Ascending aorta (tissue), 2 donors: ENCODE data around the gene GDF10. TPM values are rescaled to one million over a fixed set of nuclear protein-coding genes. Genes with fewer than 3 reads are reported as not detected.

Experiments
- DNase-seq, 2 donors: peaks; one replicate each; pipeline ENCODE4 v3.0.0-alpha.2; 2019; ENCODE audit warnings: low spot score in 2 of 2
- H3K27ac ChIP-seq, 2 donors: fragments of 200-600 bp; sonication (generic); one replicate each; pipeline ENCODE4 v1.5.1; 2016 to 2017; ENCODE audit warnings: mild to moderate bottlenecking in 1 of 2
- H3K27me3 ChIP-seq: fragments of 200-600 bp; sonication (generic); one replicate; pipeline ENCODE4 v1.5.1; 2017
- H3K36me3 ChIP-seq, 2 donors: fragments of 200-600 bp; sonication (generic); one replicate each; pipeline ENCODE4 v1.5.1; 2016
- H3K4me1 ChIP-seq, 2 donors: fragments of 200-600 bp; sonication (generic); one replicate each; pipeline ENCODE4 v1.5.1; 2016 to 2017; ENCODE audit warnings: mild to moderate bottlenecking in 1 of 2
- H3K4me3 ChIP-seq, 2 donors: fragments of 200-600 bp; sonication (generic); one replicate each; pipeline ENCODE4 v1.5.1; 2016 to 2017; ENCODE audit warnings: mild to moderate bottlenecking in 1 of 2
- H3K9me3 ChIP-seq, 2 donors: fragments of 200-600 bp; sonication (generic); one replicate each; pipeline ENCODE4 v1.5.1; 2016
- CTCF ChIP-seq, 3 experiments: fragments of 200-600 bp in 2 of 3; fragments of 450-650 bp in 1 of 3; sonication (generic) in 2 of 3; IDR thresholded peaks; one replicate each; pipeline ENCODE4 v1.5.1; 2016 to 2019; ENCODE audit warnings: antibody characterized with exemption in 3 of 3, mild to moderate bottlenecking in 1 of 3, moderate library complexity in 1 of 3
- intact Hi-C: fragments of 100-400 bp; cut with DNase I; formaldehyde crosslinking; loops from one replicate; pipeline ENCODE4 v1.15.1; 2023
- total RNA-seq: library from RNA; depleted of rRNA; stranded (reverse); fragments of >200 nt; gene quantifications from one replicate; pipeline ENCODE4 v1.1.0, GENCODE V29; 2016

The GDF10 gene
- total RNA-seq, 1 donor from 2014 or later = 1.2 TPM

GRCh38 chr10:47326306-47326926 is 26.4 kb downstream of the GDF10 start:
- intact Hi-C loops = no loop called here
- Histone ChIP-seq H3K36me3 (no peaks in the 10 kb centered on the region), H3K4me1 (no peaks in the 10 kb centered on the region), H3K27me3 (no peaks in the 10 kb centered on the region), H3K27ac (no peak overlapping the region), H3K4me3 (no peak overlapping the region), H3K9me3 (no peaks in the 10 kb centered on the region)
- DNase-seq = peak in 1 of 2 donors; percentile 39
- TF ChIP-seq CTCF (IDR thresholded peaks at IDR 0.05) = no peak

GRCh38 chr10:47326927-47327330 is 26.9 kb downstream of the GDF10 start:
- no peaks in the 10 kb centered on the region for H3K27me3 ChIP-seq
- no peak for TF ChIP-seq CTCF (IDR thresholded peaks at IDR 0.05)
- no peak overlapping the region for H3K27ac ChIP-seq
- DNase-seq = peak in 1 of 2 donors; percentile 34
- no peaks in the 10 kb centered on the region for H3K4me1 ChIP-seq
- H3K4me3 ChIP-seq = no peak overlapping the region
- no peaks in the 10 kb centered on the region for H3K9me3 ChIP-seq
- intact Hi-C loops = no loop called here
- H3K36me3 ChIP-seq = no peaks in the 10 kb centered on the region

GRCh38 chr10:47329855-47330254 is 29.9 kb downstream of the GDF10 start:
- Histone ChIP-seq H3K9me3 (no peaks in the 10 kb centered on the region), H3K27ac (no peak overlapping the region), H3K36me3 (no peaks in the 10 kb centered on the region), H3K4me1 (no peaks in the 10 kb centered on the region), H3K27me3 (no peaks in the 10 kb centered on the region), H3K4me3 (no peak overlapping the region)
- intact Hi-C loops = no loop called here
- no peak for TF ChIP-seq CTCF (IDR thresholded peaks at IDR 0.05)
- DNase-seq = no peak

DNA sequence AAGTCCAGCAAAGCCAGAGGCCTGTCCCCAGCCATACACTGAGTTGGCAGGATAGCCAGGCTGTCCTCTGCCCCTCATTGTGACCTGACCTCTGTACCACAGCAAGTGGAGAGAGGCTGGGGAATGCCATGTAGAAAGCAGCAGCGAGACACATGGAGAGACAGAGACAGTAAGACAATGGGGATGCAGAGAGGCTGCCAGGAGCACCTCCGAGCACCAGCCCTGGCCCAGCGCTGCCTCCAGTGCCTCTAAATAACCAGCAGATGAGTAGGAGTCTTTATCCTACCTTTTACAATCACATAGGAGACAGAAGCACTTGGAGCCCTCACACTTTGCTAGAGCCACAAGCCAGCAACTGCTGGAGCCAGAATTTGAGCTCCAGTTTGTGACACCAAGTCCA is 30.4 kb downstream of the GDF10 start:
- no peak for DNase-seq
- Histone ChIP-seq H3K27me3 (no peaks in the 10 kb centered on the region), H3K4me1 (no peaks in the 10 kb centered on the region), H3K9me3 (no peaks in the 10 kb centered on the region), H3K27ac (no peak overlapping the region), H3K36me3 (no peaks in the 10 kb centered on the region), H3K4me3 (no peak overlapping the region)
- intact Hi-C loops = no loop called here
- TF ChIP-seq CTCF (IDR thresholded peaks at IDR 0.05) = no peak

GRCh38 chr10:47330804-47331203 is 30.8 kb downstream of the GDF10 start:
- no peaks in the 10 kb centered on the region for H3K9me3 ChIP-seq
- H3K36me3 ChIP-seq = no peaks in the 10 kb centered on the region
- intact Hi-C loops = no loop called here
- H3K4me1 ChIP-seq = no peaks in the 10 kb centered on the region
- no peak overlapping the region for H3K27ac ChIP-seq
- H3K27me3 ChIP-seq = no peaks in the 10 kb centered on the region
- no peak overlapping the region for H3K4me3 ChIP-seq
- no peak for DNase-seq
- no peak for TF ChIP-seq CTCF (IDR thresholded peaks at IDR 0.05)

GRCh38 chr10:47331491-47331890 is 31.5 kb downstream of the GDF10 start:
- no peak for DNase-seq
- no peak overlapping the region for H3K4me3 ChIP-seq
- no peak overlapping the region for H3K27ac ChIP-seq
- intact Hi-C loops = no loop called here
- no peak for TF ChIP-seq CTCF (IDR thresholded peaks at IDR 0.05)
- no peaks in the 10 kb centered on the region for H3K36me3 ChIP-seq
- H3K4me1 ChIP-seq = no peaks in the 10 kb centered on the region
- no peaks in the 10 kb centered on the region for H3K27me3 ChIP-seq
- no peaks in the 10 kb centered on the region for H3K9me3 ChIP-seq
